Measurements from ENCODE around the gene SEMA4D.

SEMA4D gene

GRCh38 chr9:89436963-89437625 is 60.8 kb downstream of the SEMA4D start:
- Histone ChIP-seq H3K9me3 (ENCODE audit: insufficient read depth, low read length, severe bottlenecking) (no peaks in the 10 kb centered on the region), H3K4me1 (ENCODE audit: insufficient read depth, low read length) (no peaks in the 10 kb centered on the region), H3K9ac (ENCODE audit: low read depth, low read length) (no peak overlapping the region), H3K36me3 (ENCODE audit: insufficient read depth, low read length) (peaks cover 78% of the 10 kb centered on the region), H3K79me2 (ENCODE audit: insufficient read depth, low read length) (peaks cover 97% of the 10 kb centered on the region), H3K4me2 (ENCODE audit: insufficient read depth, low read length) (no peak overlapping the region), H3K4me3 (ENCODE audit: low read depth in 1 of 2, low read length in 2 of 2) (no peak overlapping the region), H3K27ac (ENCODE audit: low read length) (peak overlapping the region; percentile 16; the same call in 1 of the 2 replicates), H3K27me3 (ENCODE audit: insufficient read depth, low read length, poor library complexity) (no peaks in the 10 kb centered on the region), H4K20me1 (ENCODE audit: insufficient read depth, low read length) (peaks cover 91% of the 10 kb centered on the region), H2AFZ (ENCODE audit: low read depth, low read length) (no peak overlapping the region)
- TF ChIP-seq CTCF (IDR thresholded peaks at IDR 0.05; ENCODE audit: borderline replicate concordance, extremely low read depth, low read length, poor library complexity, severe bottlenecking) (no peak), EZH2 (IDR thresholded peaks at IDR 0.05; ENCODE audit: borderline replicate concordance, low read depth, low read length, severe bottlenecking) (no peak)
- DNase-seq (no peak), ATAC-seq (ENCODE audit: insufficient read depth, low read depth) (peak; percentile 28; the same call in 1 of the 3 replicates)

- ATAC-seq (ENCODE audit: insufficient read depth, low read depth): no peak
- Histone ChIP-seq H3K4me2 (ENCODE audit: insufficient read depth, low read length) (no peak overlapping the region), H3K4me3 (ENCODE audit: low read depth in 1 of 2, low read length in 2 of 2) (no peak overlapping the region), H3K27me3 (ENCODE audit: insufficient read depth, low read length, poor library complexity) (no peaks in the 10 kb centered on the region), H3K79me2 (ENCODE audit: insufficient read depth, low read length) (peaks cover 97% of the 10 kb centered on the region), H3K27ac (ENCODE audit: low read length) (0 out of 2 replicates have a peak overlapping the region, but pooled peaks have one; percentile 36), H4K20me1 (ENCODE audit: insufficient read depth, low read length) (peaks cover 91% of the 10 kb centered on the region), H3K36me3 (ENCODE audit: insufficient read depth, low read length) (peaks cover 70% of the 10 kb centered on the region), H3K9me3 (ENCODE audit: insufficient read depth, low read length, severe bottlenecking) (no peaks in the 10 kb centered on the region), H2AFZ (ENCODE audit: low read depth, low read length) (no peak overlapping the region), H3K4me1 (ENCODE audit: insufficient read depth, low read length) (no peaks in the 10 kb centered on the region), H3K9ac (ENCODE audit: low read depth, low read length) (no peak overlapping the region)
- TF ChIP-seq CTCF (IDR thresholded peaks at IDR 0.05; ENCODE audit: borderline replicate concordance, extremely low read depth, low read length, poor library complexity, severe bottlenecking) (no peak), EZH2 (IDR thresholded peaks at IDR 0.05; ENCODE audit: borderline replicate concordance, low read depth, low read length, severe bottlenecking) (no peak)
- no peak for DNase-seq
Observed at GRCh38 chr9:89436326-89436725, 61.6 kb downstream of the SEMA4D start.

GRCh38 chr9:89435071-89435823 is 62.7 kb downstream of the SEMA4D start:
- Histone ChIP-seq H3K27me3 (ENCODE audit: insufficient read depth, low read length, poor library complexity) (no peaks in the 10 kb centered on the region), H3K36me3 (ENCODE audit: insufficient read depth, low read length) (peaks cover 62% of the 10 kb centered on the region), H3K9me3 (ENCODE audit: insufficient read depth, low read length, severe bottlenecking) (no peaks in the 10 kb centered on the region), H4K20me1 (ENCODE audit: insufficient read depth, low read length) (peaks cover 90% of the 10 kb centered on the region), H3K79me2 (ENCODE audit: insufficient read depth, low read length) (peaks cover 97% of the 10 kb centered on the region), H3K27ac (ENCODE audit: low read length) (no peak overlapping the region), H3K4me3 (ENCODE audit: low read depth in 1 of 2, low read length in 2 of 2) (no peak overlapping the region), H2AFZ (ENCODE audit: low read depth, low read length) (no peak overlapping the region), H3K4me1 (ENCODE audit: insufficient read depth, low read length) (no peaks in the 10 kb centered on the region), H3K4me2 (ENCODE audit: insufficient read depth, low read length) (no peak overlapping the region), H3K9ac (ENCODE audit: low read depth, low read length) (no peak overlapping the region)
- DNase-seq (no peak), ATAC-seq (ENCODE audit: insufficient read depth, low read depth) (no peak)
- TF ChIP-seq EZH2 (IDR thresholded peaks at IDR 0.05; ENCODE audit: borderline replicate concordance, low read depth, low read length, severe bottlenecking): no peak
- TF ChIP-seq CTCF (IDR thresholded peaks at IDR 0.05; ENCODE audit: borderline replicate concordance, extremely low read depth, low read length, poor library complexity, severe bottlenecking): no peak
